Testis (tissue), 2 donors: Measurements from ENCODE around the gene GALNT5.

ENCODE experiments used
- CTCF ChIP-seq, 3 experiments: fragments of 450-650 bp in 2 of 3; fragments of 200-600 bp in 1 of 3; sonication (generic) in 1 of 3; IDR thresholded peaks; one replicate each; pipeline ENCODE4 v1.5.1; 2016 to 2019; ENCODE audit warnings: antibody characterized with exemption in 3 of 3, mild to moderate bottlenecking in 2 of 3, moderate library complexity in 1 of 3
- POLR2A ChIP-seq: fragments of 450-650 bp; IDR thresholded peaks from one replicate; pipeline ENCODE4 v1.6.1; 2017; ENCODE audit warnings: antibody characterized with exemption, mild to moderate bottlenecking, moderate library complexity

GRCh38 chr2:157290525-157290924 is 33.0 kb downstream of the GALNT5 start:
- no peak for TF ChIP-seq CTCF (IDR thresholded peaks at IDR 0.05)
- no peak for TF ChIP-seq POLR2A
